ENCODE data around the gene YWHAH. TPM values are rescaled to one million over a fixed set of nuclear protein-coding genes. Genes with fewer than 3 reads are reported as not detected.

The YWHAH gene
- total RNA-seq, 1 donor from 2014 or later = 141 TPM

- intact Hi-C loops (cut with micrococcal nuclease) = no loop called here
Measured at GRCh38 chr22:31923136-31923535, 21.2 kb upstream of the YWHAH start.

GRCh38 chr22:31923747-31924146 lies 20.6 kb upstream of the YWHAH start:
- intact Hi-C loops (cut with micrococcal nuclease) = no loop called here

- intact Hi-C loops (cut with micrococcal nuclease) = no loop called here
Measured at GRCh38 chr22:31925056-31925455, 19.3 kb upstream of the YWHAH start.

GRCh38 chr22:31926024-31926423 lies 18.3 kb upstream of the YWHAH start:
- intact Hi-C loops (cut with micrococcal nuclease) = no loop called here

GRCh38 chr22:31926969-31927368 lies 17.4 kb upstream of the YWHAH start:
- intact Hi-C loops (cut with micrococcal nuclease) = no loop called here

GRCh38 chr22:31927562-31927961 lies 16.8 kb upstream of the YWHAH start:
- intact Hi-C loops (cut with micrococcal nuclease) = no loop called here

- intact Hi-C loops (cut with micrococcal nuclease) = no loop called here
Measured at GRCh38 chr22:31929167-31929930, 15.0 kb upstream of the YWHAH start.

- intact Hi-C loops (cut with micrococcal nuclease) = no loop called here
Measured at GRCh38 chr22:31932863-31933262, 11.5 kb upstream of the YWHAH start.

GRCh38 chr22:31933406-31933805 lies 10.9 kb upstream of the YWHAH start:
- intact Hi-C loops (cut with micrococcal nuclease) = no loop called here

GRCh38 chr22:31933816-31934482 lies 10.4 kb upstream of the YWHAH start:
- intact Hi-C loops (cut with micrococcal nuclease) = no loop called here

- intact Hi-C loops (cut with micrococcal nuclease) = no loop called here
Measured at GRCh38 chr22:31935961-31936635, 8.2 kb upstream of the YWHAH start.

GRCh38 chr22:31937341-31937740 lies 7.0 kb upstream of the YWHAH start:
- intact Hi-C loops (cut with micrococcal nuclease) = no loop called here

- intact Hi-C loops (cut with micrococcal nuclease) = no loop called here
Measured at GRCh38 chr22:31938296-31938695, 6.0 kb upstream of the YWHAH start.

GRCh38 chr22:31940506-31940905 lies 3.8 kb upstream of the YWHAH start:
- intact Hi-C loops (cut with micrococcal nuclease) = loop anchor here (10.0 kb wide), 2 partner anchors 534 to 976 kb away; partner anchors contain the start of genes FBXO7, MORC2 and TUG1

GRCh38 chr22:31942091-31942490 lies 2.2 kb upstream of the YWHAH start:
- intact Hi-C loops (cut with micrococcal nuclease) = loop anchor here (10.0 kb wide), 2 partner anchors 533 to 977 kb away; partner anchors contain the start of genes FBXO7, MORC2 and TUG1

GRCh38 chr22:31943206-31943977 lies 943 bp upstream of the YWHAH start:
- intact Hi-C loops (cut with micrococcal nuclease) = loop anchor here (10.0 kb wide), 2 partner anchors 531 to 979 kb away; partner anchors contain the start of genes FBXO7, MORC2 and TUG1

- intact Hi-C loops (cut with micrococcal nuclease) = loop anchor here (1.0 to 10.0 kb wide), 8 partner anchors 25 to 980 kb away; partner anchors contain the start of genes DRG1, FBXO7, MORC2 and PRR14L
Measured at GRCh38 chr22:31944700-31945442, 536 bp downstream of the YWHAH start.

- intact Hi-C loops (cut with micrococcal nuclease) = loop anchor here (2.0 to 10.0 kb wide), 4 partner anchors 118 to 981 kb away; partner anchors contain the start of genes DRG1, FBXO7, MORC2 and TUG1
Measured at GRCh38 chr22:31945443-31945855, 1.1 kb downstream of the YWHAH start.

- intact Hi-C loops (cut with micrococcal nuclease) = loop anchor here (2.0 to 10.0 kb wide), 4 partner anchors 119 to 981 kb away; partner anchors contain the start of genes DRG1, FBXO7, MORC2 and TUG1
Measured at GRCh38 chr22:31945971-31946680, 1.8 kb downstream of the YWHAH start.
